Measurements from ENCODE around the gene TLX2.

TLX2 gene

GRCh38 chr2:74564222-74564621, 50.0 kb downstream of the TLX2 start:
- Mint-ChIP-seq H3K27me3 (peaks cover 42% of the 10 kb centered on the region), H3K27ac (no peak overlapping the region), H3K4me3 (no peak overlapping the region), H3K9me3 (no peaks in the 10 kb centered on the region), H3K4me1 (peaks cover 42% of the 10 kb centered on the region)
- ATAC-seq, result no peak
- DNase-seq, result no peak

GRCh38 chr2:74566076-74566753, 52.0 kb downstream of the TLX2 start:
- Mint-ChIP-seq H3K4me3 (peak overlapping the region; percentile 44 to 57), H3K4me1 (peaks cover 39% of the 10 kb centered on the region)

DNA sequence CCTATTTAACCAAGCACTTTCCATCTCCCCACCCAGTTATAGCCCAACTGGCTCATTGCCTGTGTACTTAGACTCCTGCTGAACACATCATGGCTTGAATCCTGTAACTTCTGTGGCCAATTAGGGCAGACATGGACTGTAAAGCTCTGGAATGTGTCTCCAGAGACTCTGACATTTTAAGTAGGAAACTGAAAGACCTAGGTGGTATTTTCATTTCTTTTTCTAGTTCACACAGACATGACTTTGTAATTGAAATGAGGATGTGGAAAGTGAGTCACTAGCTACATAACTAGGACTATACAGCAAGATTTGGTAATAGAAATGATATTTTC, 52.5 kb downstream of the TLX2 start:
- H3K27me3 Mint-ChIP-seq, result peaks cover 22% of the 10 kb centered on the region
- no peak for DNase-seq
- peak; percentile 71 for ATAC-seq
- peak overlapping the region; percentile 44 to 57 for H3K4me3 Mint-ChIP-seq
- no peaks in the 10 kb centered on the region for H3K9me3 Mint-ChIP-seq
- H3K4me1 Mint-ChIP-seq, result peaks cover 39% of the 10 kb centered on the region
- peak overlapping the region; percentile 37 to 90 for H3K27ac Mint-ChIP-seq

More at GRCh38 chr2:74566076-74566753, 52.0 kb downstream of the TLX2 start:
- no peak for DNase-seq
- H3K27me3 Mint-ChIP-seq, result peaks cover 27% of the 10 kb centered on the region
- peak overlapping the region; percentile 37 to 90 for H3K27ac Mint-ChIP-seq
- H3K9me3 Mint-ChIP-seq, result no peaks in the 10 kb centered on the region
- ATAC-seq, result peak; percentile 41
